Fibroblast of lung (primary cell): ENCODE data around the gene NEUROD1.

ENCODE experiments used
- EZH2 ChIP-seq: IDR thresholded peaks from 2 replicates; pipeline ENCODE4 v1.5.1; 2012; ENCODE audit warnings: low read length, control low read depth, mild to moderate bottlenecking; ENCODE audit errors: missing control alignments
- TF ChIP-seq, protein P1 (sequence below), 2 donors: IDR thresholded peaks in 1 of 2; conservative IDR thresholded peaks in 1 of 2; 1 replicate in 1 of 2; 2 replicates in 1 of 2; pipeline ENCODE4 v1.5.1; 2011 to 2012; ENCODE audit warnings: low read length in 2 of 2, control low read depth in 1 of 2, inconsistent platforms in 1 of 2, low read depth in 1 of 2, mild to moderate bottlenecking in 1 of 2

DNA sequence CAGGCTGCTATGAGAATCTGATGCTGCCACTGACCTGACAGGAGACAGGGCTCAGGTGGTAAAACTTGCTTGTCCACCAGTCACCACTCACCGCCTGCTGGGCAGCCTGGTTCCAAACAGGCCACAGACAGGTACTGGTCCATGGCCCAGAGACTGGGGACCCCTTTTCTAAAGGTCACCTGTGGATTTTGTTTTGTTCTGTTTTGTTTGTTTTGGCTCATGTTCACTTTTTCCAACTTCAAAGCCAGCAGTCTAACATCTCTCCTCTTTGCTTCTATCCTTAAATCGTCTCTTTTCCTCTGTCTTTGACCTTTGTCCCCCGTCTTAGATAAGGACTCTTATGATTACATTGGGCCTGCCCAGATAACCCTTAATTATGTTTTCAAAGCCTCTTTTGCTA is 20.1 kb downstream of the NEUROD1 start:
- TF ChIP-seq, protein P1, sequence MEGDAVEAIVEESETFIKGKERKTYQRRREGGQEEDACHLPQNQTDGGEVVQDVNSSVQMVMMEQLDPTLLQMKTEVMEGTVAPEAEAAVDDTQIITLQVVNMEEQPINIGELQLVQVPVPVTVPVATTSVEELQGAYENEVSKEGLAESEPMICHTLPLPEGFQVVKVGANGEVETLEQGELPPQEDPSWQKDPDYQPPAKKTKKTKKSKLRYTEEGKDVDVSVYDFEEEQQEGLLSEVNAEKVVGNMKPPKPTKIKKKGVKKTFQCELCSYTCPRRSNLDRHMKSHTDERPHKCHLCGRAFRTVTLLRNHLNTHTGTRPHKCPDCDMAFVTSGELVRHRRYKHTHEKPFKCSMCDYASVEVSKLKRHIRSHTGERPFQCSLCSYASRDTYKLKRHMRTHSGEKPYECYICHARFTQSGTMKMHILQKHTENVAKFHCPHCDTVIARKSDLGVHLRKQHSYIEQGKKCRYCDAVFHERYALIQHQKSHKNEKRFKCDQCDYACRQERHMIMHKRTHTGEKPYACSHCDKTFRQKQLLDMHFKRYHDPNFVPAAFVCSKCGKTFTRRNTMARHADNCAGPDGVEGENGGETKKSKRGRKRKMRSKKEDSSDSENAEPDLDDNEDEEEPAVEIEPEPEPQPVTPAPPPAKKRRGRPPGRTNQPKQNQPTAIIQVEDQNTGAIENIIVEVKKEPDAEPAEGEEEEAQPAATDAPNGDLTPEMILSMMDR (conservative IDR thresholded peaks at IDR 0.05 in 1 of 2, IDR thresholded peaks at IDR 0.05 in 1 of 2; ENCODE audit: low read depth in 1 of 2, low read length in 2 of 2): no peak
- no peak for TF ChIP-seq EZH2
